Subcutaneous abdominal adipose tissue (tissue), 5 donors: ENCODE measurements around the gene ACTN1.

Experiments used
- H3K27ac ChIP-seq: one replicate; pipeline ENCODE4 v1.7.0; 2013; ENCODE audit warnings: low read depth, mild to moderate bottlenecking, inconsistent platforms, low read length, moderate library complexity
- H3K27me3 ChIP-seq, 5 donors: one replicate each; pipeline ENCODE4 v1.7.0; 2013; ENCODE audit warnings: low read length in 5 of 5, inconsistent platforms in 1 of 5; ENCODE audit not compliant: control insufficient read depth in 5 of 5, insufficient read depth in 4 of 5
- H3K36me3 ChIP-seq, 5 donors: one replicate each; pipeline ENCODE4 v1.7.0; 2013; ENCODE audit warnings: low read length in 5 of 5; ENCODE audit not compliant: control insufficient read depth in 5 of 5, insufficient read depth in 5 of 5
- H3K4me1 ChIP-seq, 5 donors: one replicate each; pipeline ENCODE4 v1.7.0; 2013; ENCODE audit warnings: low read length in 5 of 5, mild to moderate bottlenecking in 3 of 5, moderate library complexity in 1 of 5; ENCODE audit not compliant: control insufficient read depth in 5 of 5, insufficient read depth in 5 of 5
- H3K4me3 ChIP-seq, 5 donors: one replicate each; pipeline ENCODE4 v1.7.0; 2013; ENCODE audit warnings: low read length in 5 of 5, low read depth in 1 of 5
- H3K9ac ChIP-seq, 5 donors: one replicate each; pipeline ENCODE4 v1.7.0; 2013; ENCODE audit warnings: low read length in 5 of 5, mild to moderate bottlenecking in 4 of 5, moderate library complexity in 3 of 5
- H3K9me3 ChIP-seq, 5 donors: one replicate each; pipeline ENCODE4 v1.7.0; 2013; ENCODE audit warnings: low read length in 5 of 5; ENCODE audit not compliant: control insufficient read depth in 5 of 5
- donor health status: healthy.
- donor health status: healthy.
- donor health status: healthy.
- donor health status: healthy.
- donor health status: healthy.

Gene ACTN1

DNA sequence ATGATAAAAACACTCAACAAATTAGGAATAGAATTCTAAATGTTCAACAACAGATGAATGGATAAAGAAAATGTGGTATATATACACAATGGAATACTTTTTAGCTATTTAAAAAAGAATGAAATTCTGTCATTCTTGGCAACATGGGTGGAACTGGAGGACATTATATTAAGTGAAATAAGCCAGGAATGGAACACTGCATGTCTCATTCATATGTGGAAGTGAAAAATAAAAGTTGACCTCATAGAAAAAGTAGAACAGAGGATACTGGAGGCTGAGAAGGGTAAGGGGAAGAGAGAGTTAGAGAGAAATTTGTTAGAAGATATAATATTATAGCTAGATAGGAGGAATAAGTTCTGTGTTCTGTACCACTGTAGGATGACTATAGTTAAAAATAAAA, 150.4 kb downstream of the ACTN1 start:
- Histone ChIP-seq H3K4me1 (peaks cover 0 to 9% (median 7%) of the 10 kb centered on the region in 5 donors), H3K27me3 (no peaks in the 10 kb centered on the region), H3K4me3 (no peak overlapping the region), H3K9me3 (no peaks in the 10 kb centered on the region), H3K36me3 (no peaks in the 10 kb centered on the region), H3K9ac (no peak overlapping the region), H3K27ac (no peak overlapping the region)

DNA sequence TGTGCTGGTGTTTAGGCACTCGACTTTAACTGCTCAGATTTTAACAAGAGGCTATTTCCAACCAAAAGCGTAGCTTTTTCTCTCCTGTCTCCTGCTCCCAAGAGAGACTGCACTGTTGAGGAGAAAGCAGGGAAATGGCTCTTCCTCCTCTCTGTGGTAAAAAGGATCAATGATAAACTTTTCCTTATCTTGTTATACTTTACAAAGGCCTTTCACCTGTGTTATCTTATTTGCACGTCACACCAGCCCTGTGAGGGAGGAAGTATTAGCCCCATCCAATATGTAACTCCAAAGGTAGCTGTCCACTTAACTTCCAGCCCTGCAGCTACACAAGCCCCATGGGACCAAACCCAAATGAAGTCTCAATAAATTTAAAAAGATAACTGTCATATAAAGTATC, 153.4 kb downstream of the ACTN1 start:
- Histone ChIP-seq H3K4me1 (peaks cover 0 to 9% (median 7%) of the 10 kb centered on the region in 5 donors), H3K9ac (no peak overlapping the region)

DNA sequence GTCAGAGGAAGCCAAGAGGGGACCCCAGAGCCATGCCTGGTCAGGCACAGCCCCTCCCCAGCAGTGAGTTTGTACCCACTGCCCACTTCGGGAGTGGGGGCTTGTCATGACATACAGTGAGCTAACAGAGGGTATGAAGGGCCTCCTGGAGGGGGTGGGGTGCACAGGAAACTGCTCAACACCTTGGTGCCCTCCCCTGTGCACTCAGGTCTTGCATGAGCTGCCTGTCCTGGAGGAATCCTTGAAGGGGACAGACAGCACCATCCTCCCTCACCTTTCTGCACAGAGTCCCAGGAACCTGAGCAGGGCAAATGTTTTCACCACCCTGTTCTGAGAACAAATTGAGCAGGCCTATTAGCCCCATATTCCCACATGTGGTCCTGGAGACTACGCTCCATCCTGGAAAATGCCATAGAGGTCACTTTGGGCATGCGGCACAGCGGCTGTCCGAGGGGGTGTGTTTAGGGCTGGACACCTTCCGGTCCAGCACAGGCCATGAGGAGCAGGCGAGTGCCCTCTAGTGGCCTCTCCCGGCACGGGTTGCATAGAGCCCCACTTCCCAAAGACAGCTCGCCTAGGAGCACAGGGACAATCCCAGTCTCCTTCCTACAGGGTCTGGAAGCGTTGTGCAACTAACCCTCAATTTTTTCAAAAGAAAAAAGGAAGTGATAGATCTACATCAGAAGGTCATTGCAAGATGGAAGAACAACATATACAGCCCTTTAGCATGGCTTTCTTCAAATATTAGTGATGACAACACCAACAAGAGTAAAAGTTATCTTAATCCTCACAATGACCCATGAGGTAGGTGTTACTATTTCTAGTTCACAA, 154.4 kb downstream of the ACTN1 start:
- Histone ChIP-seq H3K27ac (no peak overlapping the region), H3K4me1 (peaks cover 0 to 9% (median 7%) of the 10 kb centered on the region in 5 donors), H3K27me3 (no peaks in the 10 kb centered on the region), H3K36me3 (no peaks in the 10 kb centered on the region), H3K9ac (no peak overlapping the region), H3K9me3 (no peaks in the 10 kb centered on the region), H3K4me3 (peak overlapping the region; percentile 8 to 45 (median 37))

More for the DNA sequence above, 153.4 kb downstream of the ACTN1 start:
- H3K9me3 ChIP-seq: no peaks in the 10 kb centered on the region
- no peaks in the 10 kb centered on the region for H3K36me3 ChIP-seq
- H3K27ac ChIP-seq: no peak overlapping the region
- no peak overlapping the region for H3K4me3 ChIP-seq
- no peaks in the 10 kb centered on the region for H3K27me3 ChIP-seq

DNA sequence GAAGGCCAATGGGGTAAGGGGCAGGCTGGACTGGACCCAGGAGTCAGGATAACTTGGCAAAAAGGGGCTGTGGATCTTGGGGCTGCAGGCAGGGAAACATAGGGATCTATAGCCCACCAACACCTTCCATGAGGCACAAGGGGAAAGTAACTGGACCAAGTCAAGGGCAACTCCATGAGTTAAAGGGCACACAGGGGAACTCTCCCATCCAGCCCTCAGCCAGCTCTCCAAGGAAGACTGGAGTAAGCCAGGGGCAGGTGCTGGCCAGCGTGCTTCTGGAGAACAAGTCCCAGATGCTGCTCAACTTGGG, 154.9 kb downstream of the ACTN1 start:
- Histone ChIP-seq H3K4me1 (peaks cover 0 to 11% (median 9%) of the 10 kb centered on the region in 5 donors), H3K9ac (no peak overlapping the region), H3K36me3 (no peaks in the 10 kb centered on the region), H3K9me3 (no peaks in the 10 kb centered on the region), H3K27ac (no peak overlapping the region), H3K27me3 (no peaks in the 10 kb centered on the region), H3K4me3 (no peak overlapping the region)
